ENCODE data around the gene KRIT1.

DNA sequence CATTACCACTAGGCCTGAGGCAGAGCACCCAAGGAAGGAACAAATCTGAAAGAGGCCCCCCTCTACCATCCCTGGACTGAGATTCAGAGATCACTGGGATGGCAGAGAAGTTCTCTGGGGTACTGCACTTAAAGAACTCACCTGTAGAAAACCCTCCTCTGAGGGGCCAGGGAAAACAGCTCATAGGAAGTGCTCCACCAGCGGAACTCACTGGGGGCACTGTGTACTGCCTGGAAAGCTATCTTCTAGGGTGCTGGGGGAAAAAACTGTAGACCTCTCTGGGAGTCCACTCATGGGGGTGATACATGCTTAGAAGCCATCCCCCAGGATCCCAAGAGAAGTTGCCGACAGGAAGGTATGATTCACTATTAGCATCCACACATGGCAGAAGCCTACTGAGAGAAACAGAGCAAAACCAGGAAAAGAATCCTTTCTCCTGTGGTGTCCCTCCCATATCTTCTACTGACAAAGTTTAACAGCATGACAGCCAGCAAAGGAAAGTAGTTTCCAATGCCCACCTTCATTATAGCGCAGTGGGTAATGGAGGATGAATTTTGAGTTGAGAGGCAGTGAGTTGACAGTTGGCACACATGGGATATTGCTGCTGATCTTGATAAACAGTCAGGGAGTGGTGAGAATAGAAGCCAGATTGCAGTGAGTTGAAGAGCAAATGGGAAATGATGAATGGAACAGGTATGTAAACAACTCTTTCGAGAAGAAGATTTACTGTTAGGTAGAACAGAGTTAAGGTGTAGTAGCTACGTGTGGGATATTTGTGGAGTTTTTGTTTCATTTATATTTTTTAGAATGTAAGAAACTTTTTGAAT lies 20.9 kb upstream of the KRIT1 start:
- TF ChIP-seq, protein P1, sequence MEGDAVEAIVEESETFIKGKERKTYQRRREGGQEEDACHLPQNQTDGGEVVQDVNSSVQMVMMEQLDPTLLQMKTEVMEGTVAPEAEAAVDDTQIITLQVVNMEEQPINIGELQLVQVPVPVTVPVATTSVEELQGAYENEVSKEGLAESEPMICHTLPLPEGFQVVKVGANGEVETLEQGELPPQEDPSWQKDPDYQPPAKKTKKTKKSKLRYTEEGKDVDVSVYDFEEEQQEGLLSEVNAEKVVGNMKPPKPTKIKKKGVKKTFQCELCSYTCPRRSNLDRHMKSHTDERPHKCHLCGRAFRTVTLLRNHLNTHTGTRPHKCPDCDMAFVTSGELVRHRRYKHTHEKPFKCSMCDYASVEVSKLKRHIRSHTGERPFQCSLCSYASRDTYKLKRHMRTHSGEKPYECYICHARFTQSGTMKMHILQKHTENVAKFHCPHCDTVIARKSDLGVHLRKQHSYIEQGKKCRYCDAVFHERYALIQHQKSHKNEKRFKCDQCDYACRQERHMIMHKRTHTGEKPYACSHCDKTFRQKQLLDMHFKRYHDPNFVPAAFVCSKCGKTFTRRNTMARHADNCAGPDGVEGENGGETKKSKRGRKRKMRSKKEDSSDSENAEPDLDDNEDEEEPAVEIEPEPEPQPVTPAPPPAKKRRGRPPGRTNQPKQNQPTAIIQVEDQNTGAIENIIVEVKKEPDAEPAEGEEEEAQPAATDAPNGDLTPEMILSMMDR (IDR thresholded peaks at IDR 0.05), result no peak
- TF ChIP-seq POLR2AphosphoS5 (IDR thresholded peaks at IDR 0.05) (no peak), POLR2A (IDR thresholded peaks at IDR 0.05) (no peak), EP300 (IDR thresholded peaks at IDR 0.05) (no peak)

Measured in stomach (tissue), 4 donors.